IPS DF 6.9 (cell line): ENCODE data around the gene NRCAM.

Experiments
- DNase-seq: peaks from one replicate; pipeline ENCODE4 v3.0.0-alpha.2; 2013; ENCODE audit warnings: low read depth, low spot score
- H3K27ac ChIP-seq: one replicate; pipeline ENCODE4 v1.5.1; 2013; ENCODE audit warnings: low read length, control low read depth
- H3K27me3 ChIP-seq: 2 replicates; pipeline ENCODE4 v1.6.1; 2013; ENCODE audit warnings: mild to moderate bottlenecking, low read length; ENCODE audit not compliant: control insufficient read depth, insufficient read depth
- H3K36me3 ChIP-seq: 2 replicates; pipeline ENCODE4 v1.6.1; 2013; ENCODE audit warnings: low read length; ENCODE audit not compliant: control insufficient read depth, insufficient read depth
- H3K4me1 ChIP-seq: 2 replicates; pipeline ENCODE4 v1.6.1; 2013; ENCODE audit warnings: low read length; ENCODE audit not compliant: control insufficient read depth, insufficient read depth
- H3K4me3 ChIP-seq: 2 replicates; pipeline ENCODE4 v1.5.1; 2013; ENCODE audit warnings: mild to moderate bottlenecking, low read length
- H3K9me3 ChIP-seq: 2 replicates; pipeline ENCODE4 v1.6.1; 2013; ENCODE audit warnings: low read length, inconsistent platforms; ENCODE audit not compliant: control insufficient read depth, insufficient read depth
- WGBS: extraction: QIAGEN DNeasy Blood & Tissue Kit; methylation state at CpG from one replicate; pipeline ENCODE4 v1.1.7; 2013; ENCODE audit warnings: mixed read lengths, missing lambda C conversion rate; ENCODE audit not compliant: insufficient read length, insufficient coverage; 5-methylcytosine and 5-hydroxymethylcytosine counted together

NRCAM gene

GRCh38 chr7:108127461-108127860 lies 328.8 kb downstream of the NRCAM start:
- DNase-seq, result no peak
- H3K36me3 ChIP-seq, result no peaks in the 10 kb centered on the region
- no peaks in the 10 kb centered on the region; the same call in 1 of the 2 replicates for H3K4me1 ChIP-seq
- no peak overlapping the region for H3K4me3 ChIP-seq
- no CpG with 5 or more reads among the region's 5 CpGs for WGBS
- no peaks in the 10 kb centered on the region for H3K9me3 ChIP-seq
- no peak overlapping the region for H3K27ac ChIP-seq
- H3K27me3 ChIP-seq, result no peaks in the 10 kb centered on the region

- no peak for DNase-seq
- Histone ChIP-seq H3K36me3 (no peaks in the 10 kb centered on the region), H3K9me3 (no peaks in the 10 kb centered on the region), H3K4me3 (no peak overlapping the region), H3K27ac (no peak overlapping the region), H3K27me3 (no peaks in the 10 kb centered on the region), H3K4me1 (no peaks in the 10 kb centered on the region)
- WGBS, result no CpG with 5 or more reads among the region's 3 CpGs
Observed at GRCh38 chr7:108124820-108125219, 331.4 kb downstream of the NRCAM start.

- DNase-seq, result no peak
- Histone ChIP-seq H3K27me3 (no peaks in the 10 kb centered on the region), H3K4me1 (no peaks in the 10 kb centered on the region), H3K27ac (no peak overlapping the region), H3K9me3 (no peaks in the 10 kb centered on the region), H3K36me3 (no peaks in the 10 kb centered on the region), H3K4me3 (no peak overlapping the region)
Observed at GRCh38 chr7:108122181-108122580, 334.1 kb downstream of the NRCAM start.

- Histone ChIP-seq H3K27ac (no peak overlapping the region), H3K36me3 (no peaks in the 10 kb centered on the region), H3K9me3 (no peaks in the 10 kb centered on the region), H3K27me3 (no peaks in the 10 kb centered on the region), H3K4me1 (no peaks in the 10 kb centered on the region), H3K4me3 (no peak overlapping the region)
- no peak for DNase-seq
- WGBS, result no CpG with 5 or more reads among the region's 3 CpGs
Observed at GRCh38 chr7:108120933-108121332, 335.3 kb downstream of the NRCAM start.

- no CpG with 5 or more reads among the region's 3 CpGs for WGBS
Observed at GRCh38 chr7:108120196-108120595, 336.0 kb downstream of the NRCAM start.

GRCh38 chr7:108118959-108119358 lies 337.3 kb downstream of the NRCAM start:
- WGBS, result no CpG with 5 or more reads among the region's 2 CpGs
- no peaks in the 10 kb centered on the region for H3K36me3 ChIP-seq
- DNase-seq, result no peak
- H3K27ac ChIP-seq, result no peak overlapping the region
- no peaks in the 10 kb centered on the region for H3K9me3 ChIP-seq
- H3K27me3 ChIP-seq, result no peaks in the 10 kb centered on the region
- no peak overlapping the region for H3K4me3 ChIP-seq
- no peaks in the 10 kb centered on the region for H3K4me1 ChIP-seq

More at GRCh38 chr7:108120196-108120595, 336.0 kb downstream of the NRCAM start:
- no peak overlapping the region for H3K27ac ChIP-seq
- no peak overlapping the region for H3K4me3 ChIP-seq
- no peaks in the 10 kb centered on the region for H3K4me1 ChIP-seq
- DNase-seq, result no peak
- no peaks in the 10 kb centered on the region for H3K9me3 ChIP-seq
- H3K36me3 ChIP-seq, result no peaks in the 10 kb centered on the region
- no peaks in the 10 kb centered on the region for H3K27me3 ChIP-seq

- Histone ChIP-seq H3K36me3 (no peaks in the 10 kb centered on the region), H3K9me3 (no peaks in the 10 kb centered on the region), H3K27ac (no peak overlapping the region), H3K4me3 (no peak overlapping the region), H3K27me3 (no peaks in the 10 kb centered on the region), H3K4me1 (no peaks in the 10 kb centered on the region)
- WGBS, result no CpG with 5 or more reads among the region's 6 CpGs
- peak; percentile 29 for DNase-seq
Observed at GRCh38 chr7:108114117-108114841, 342.0 kb downstream of the NRCAM start.

GRCh38 chr7:108112683-108113082 lies 343.6 kb downstream of the NRCAM start:
- no peak overlapping the region for H3K4me3 ChIP-seq
- H3K9me3 ChIP-seq, result no peaks in the 10 kb centered on the region
- H3K27me3 ChIP-seq, result no peaks in the 10 kb centered on the region
- no CpG with 5 or more reads among the region's 2 CpGs for WGBS
- no peaks in the 10 kb centered on the region for H3K4me1 ChIP-seq
- H3K36me3 ChIP-seq, result no peaks in the 10 kb centered on the region
- DNase-seq, result no peak
- no peak overlapping the region for H3K27ac ChIP-seq

- no peak overlapping the region for H3K4me3 ChIP-seq
- no CpG with 5 or more reads among the region's 2 CpGs for WGBS
- no peaks in the 10 kb centered on the region for H3K4me1 ChIP-seq
- H3K9me3 ChIP-seq, result no peaks in the 10 kb centered on the region
- no peak overlapping the region for H3K27ac ChIP-seq
- no peak for DNase-seq
- no peaks in the 10 kb centered on the region for H3K36me3 ChIP-seq
- no peaks in the 10 kb centered on the region for H3K27me3 ChIP-seq
Observed at GRCh38 chr7:108109221-108109908, 346.9 kb downstream of the NRCAM start.

- Histone ChIP-seq H3K27me3 (no peaks in the 10 kb centered on the region), H3K4me1 (no peaks in the 10 kb centered on the region), H3K4me3 (no peak overlapping the region), H3K36me3 (no peaks in the 10 kb centered on the region), H3K27ac (no peak overlapping the region), H3K9me3 (no peaks in the 10 kb centered on the region)
- no peak for DNase-seq
Observed at GRCh38 chr7:108108131-108108530, 348.1 kb downstream of the NRCAM start.

GRCh38 chr7:108104324-108104723 lies 351.9 kb downstream of the NRCAM start:
- DNase-seq, result no peak
- no CpG with 5 or more reads among the region's 7 CpGs for WGBS
- Histone ChIP-seq H3K4me1 (no peaks in the 10 kb centered on the region), H3K27ac (no peak overlapping the region), H3K4me3 (no peak overlapping the region), H3K27me3 (no peaks in the 10 kb centered on the region), H3K9me3 (no peaks in the 10 kb centered on the region), H3K36me3 (no peaks in the 10 kb centered on the region)
